Upper lobe of left lung (tissue), 4 donors: ENCODE results near the gene PTN.

ENCODE experiments used
- EP300 ChIP-seq, 4 donors: sonication (generic); formaldehyde crosslinking; IDR thresholded peaks; one replicate each; pipeline ENCODE4 v1.5.1; 2017; ENCODE audit warnings: antibody characterized with exemption in 4 of 4, control low read depth in 2 of 4
- POLR2A ChIP-seq, 4 donors: fragments of 450-650 bp; IDR thresholded peaks; one replicate each; pipeline ENCODE4 v1.5.1; 2016 to 2017; ENCODE audit warnings: antibody characterized with exemption in 4 of 4, mild to moderate bottlenecking in 2 of 4
- POLR2AphosphoS5 ChIP-seq, 2 donors: sonication (generic); formaldehyde crosslinking; IDR thresholded peaks; one replicate each; pipeline ENCODE4 v1.5.1; 2017; ENCODE audit warnings: antibody characterized with exemption in 2 of 2
- TF ChIP-seq, protein P1 (sequence below), 6 experiments: fragments of 450-650 bp in 4 of 6; fragments of 200-600 bp in 2 of 6; sonication (generic) in 2 of 6; IDR thresholded peaks; one replicate each; pipeline ENCODE4 v1.5.1; 2016 to 2019; ENCODE audit warnings: antibody characterized with exemption in 6 of 6

- TF ChIP-seq, protein P1, sequence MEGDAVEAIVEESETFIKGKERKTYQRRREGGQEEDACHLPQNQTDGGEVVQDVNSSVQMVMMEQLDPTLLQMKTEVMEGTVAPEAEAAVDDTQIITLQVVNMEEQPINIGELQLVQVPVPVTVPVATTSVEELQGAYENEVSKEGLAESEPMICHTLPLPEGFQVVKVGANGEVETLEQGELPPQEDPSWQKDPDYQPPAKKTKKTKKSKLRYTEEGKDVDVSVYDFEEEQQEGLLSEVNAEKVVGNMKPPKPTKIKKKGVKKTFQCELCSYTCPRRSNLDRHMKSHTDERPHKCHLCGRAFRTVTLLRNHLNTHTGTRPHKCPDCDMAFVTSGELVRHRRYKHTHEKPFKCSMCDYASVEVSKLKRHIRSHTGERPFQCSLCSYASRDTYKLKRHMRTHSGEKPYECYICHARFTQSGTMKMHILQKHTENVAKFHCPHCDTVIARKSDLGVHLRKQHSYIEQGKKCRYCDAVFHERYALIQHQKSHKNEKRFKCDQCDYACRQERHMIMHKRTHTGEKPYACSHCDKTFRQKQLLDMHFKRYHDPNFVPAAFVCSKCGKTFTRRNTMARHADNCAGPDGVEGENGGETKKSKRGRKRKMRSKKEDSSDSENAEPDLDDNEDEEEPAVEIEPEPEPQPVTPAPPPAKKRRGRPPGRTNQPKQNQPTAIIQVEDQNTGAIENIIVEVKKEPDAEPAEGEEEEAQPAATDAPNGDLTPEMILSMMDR (IDR thresholded peaks at IDR 0.05): no peak
- TF ChIP-seq POLR2A (IDR thresholded peaks at IDR 0.05) (no peak), EP300 (IDR thresholded peaks at IDR 0.05) (no peak), POLR2AphosphoS5 (IDR thresholded peaks at IDR 0.05) (no peak)
These were observed 85.0 kb downstream of the PTN start for GRCh38 chr7:137258552-137258951.
